Measurements from ENCODE around the gene MARCHF3. TPM values are rescaled to one million over a fixed set of nuclear protein-coding genes. Genes with fewer than 3 reads are reported as not detected.

Gene MARCHF3
- total and polyA plus RNA-seq, 10 of the 15 experiments (the other 5 are each of a cell fraction or from before 2014, with no cell fraction given), result 3.6 to 24.1 (median 11.3) TPM

DNA sequence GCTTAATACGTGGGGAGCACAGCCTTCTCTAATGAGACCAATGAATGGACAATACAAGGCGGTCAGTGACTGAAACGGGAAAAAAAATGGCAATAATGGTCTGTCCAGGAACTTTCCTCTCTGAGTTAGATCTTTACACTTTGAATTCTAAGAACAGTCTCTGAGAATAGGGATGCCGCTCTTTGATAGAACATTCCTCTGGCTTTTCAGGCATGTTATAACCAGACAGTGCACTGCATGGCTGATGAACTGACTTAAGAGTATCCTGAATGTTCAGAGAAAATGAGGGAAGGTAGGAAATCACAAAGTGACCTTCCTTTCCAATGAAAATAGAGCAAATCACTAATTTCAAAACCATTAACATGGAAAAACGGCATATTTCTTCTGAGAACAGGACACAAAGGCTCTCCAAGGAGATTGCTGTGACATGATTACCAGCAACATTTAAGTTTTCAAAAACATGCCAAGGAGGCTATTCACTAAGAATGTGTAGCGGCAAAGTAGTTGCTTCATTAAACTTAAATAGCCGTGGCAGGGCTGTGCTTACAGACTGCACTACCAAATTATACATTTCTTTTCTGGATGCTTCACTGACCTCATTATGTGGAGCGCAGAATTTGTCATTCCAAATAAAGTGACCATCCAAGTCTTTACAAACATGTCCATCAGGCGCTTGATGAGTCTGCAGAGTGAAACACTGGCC is 105.9 kb downstream of the MARCHF3 start:
- POLR2A ChIA-PET, result no interaction called here
- FAIRE-seq (no peak), DNase-seq (ENCODE audit: low read depth, low spot score) (no peak), ATAC-seq (no peak)
- RAD21 ChIA-PET (ENCODE audit: unreplicated experiment), result no interaction called here
- H3K4me3 ChIP-seq, result no peak overlapping the region
- H4K20me1 ChIP-seq (ENCODE audit: control insufficient read depth, insufficient read depth), result no peaks in the 10 kb centered on the region
- CTCF ChIA-PET, result no interaction called here
- H3K79me2 ChIP-seq (ENCODE audit: control insufficient read depth, insufficient read depth, low read length), result no peaks in the 10 kb centered on the region
- H2AFZ ChIP-seq (ENCODE audit: control insufficient read depth, low read depth, low read length), result no peak overlapping the region
- H3K4me2 ChIP-seq (ENCODE audit: control insufficient read depth, insufficient read depth), result no peak overlapping the region
- H3K27ac ChIP-seq (ENCODE audit: control insufficient read depth, insufficient read depth), result no peak overlapping the region
- in situ Hi-C loops (cut with MboI), result no loop called here
- H3K9me3 ChIP-seq (replicated peaks; ENCODE audit: control insufficient read depth, insufficient read depth, low read length), result no peaks in the 10 kb centered on the region
- intact Hi-C loops (cut with micrococcal nuclease; ENCODE audit: unreplicated experiment), result no loop called here
- TF ChIP-seq TCF12 (IDR thresholded peaks at IDR 0.05; ENCODE audit: low read depth, low read length), result no peak
- no peak for TF ChIP-seq ZNF207 (IDR thresholded peaks at IDR 0.05; ENCODE audit: borderline replicate concordance)
- TF ChIP-seq, protein P1, sequence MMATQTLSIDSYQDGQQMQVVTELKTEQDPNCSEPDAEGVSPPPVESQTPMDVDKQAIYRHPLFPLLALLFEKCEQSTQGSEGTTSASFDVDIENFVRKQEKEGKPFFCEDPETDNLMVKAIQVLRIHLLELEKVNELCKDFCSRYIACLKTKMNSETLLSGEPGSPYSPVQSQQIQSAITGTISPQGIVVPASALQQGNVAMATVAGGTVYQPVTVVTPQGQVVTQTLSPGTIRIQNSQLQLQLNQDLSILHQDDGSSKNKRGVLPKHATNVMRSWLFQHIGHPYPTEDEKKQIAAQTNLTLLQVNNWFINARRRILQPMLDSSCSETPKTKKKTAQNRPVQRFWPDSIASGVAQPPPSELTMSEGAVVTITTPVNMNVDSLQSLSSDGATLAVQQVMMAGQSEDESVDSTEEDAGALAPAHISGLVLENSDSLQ (IDR thresholded peaks at IDR 0.05), result no peak
- no peak for TF ChIP-seq NFIC (IDR thresholded peaks at IDR 0.05; ENCODE audit: low read depth, low read length)
- TF ChIP-seq, protein P2, sequence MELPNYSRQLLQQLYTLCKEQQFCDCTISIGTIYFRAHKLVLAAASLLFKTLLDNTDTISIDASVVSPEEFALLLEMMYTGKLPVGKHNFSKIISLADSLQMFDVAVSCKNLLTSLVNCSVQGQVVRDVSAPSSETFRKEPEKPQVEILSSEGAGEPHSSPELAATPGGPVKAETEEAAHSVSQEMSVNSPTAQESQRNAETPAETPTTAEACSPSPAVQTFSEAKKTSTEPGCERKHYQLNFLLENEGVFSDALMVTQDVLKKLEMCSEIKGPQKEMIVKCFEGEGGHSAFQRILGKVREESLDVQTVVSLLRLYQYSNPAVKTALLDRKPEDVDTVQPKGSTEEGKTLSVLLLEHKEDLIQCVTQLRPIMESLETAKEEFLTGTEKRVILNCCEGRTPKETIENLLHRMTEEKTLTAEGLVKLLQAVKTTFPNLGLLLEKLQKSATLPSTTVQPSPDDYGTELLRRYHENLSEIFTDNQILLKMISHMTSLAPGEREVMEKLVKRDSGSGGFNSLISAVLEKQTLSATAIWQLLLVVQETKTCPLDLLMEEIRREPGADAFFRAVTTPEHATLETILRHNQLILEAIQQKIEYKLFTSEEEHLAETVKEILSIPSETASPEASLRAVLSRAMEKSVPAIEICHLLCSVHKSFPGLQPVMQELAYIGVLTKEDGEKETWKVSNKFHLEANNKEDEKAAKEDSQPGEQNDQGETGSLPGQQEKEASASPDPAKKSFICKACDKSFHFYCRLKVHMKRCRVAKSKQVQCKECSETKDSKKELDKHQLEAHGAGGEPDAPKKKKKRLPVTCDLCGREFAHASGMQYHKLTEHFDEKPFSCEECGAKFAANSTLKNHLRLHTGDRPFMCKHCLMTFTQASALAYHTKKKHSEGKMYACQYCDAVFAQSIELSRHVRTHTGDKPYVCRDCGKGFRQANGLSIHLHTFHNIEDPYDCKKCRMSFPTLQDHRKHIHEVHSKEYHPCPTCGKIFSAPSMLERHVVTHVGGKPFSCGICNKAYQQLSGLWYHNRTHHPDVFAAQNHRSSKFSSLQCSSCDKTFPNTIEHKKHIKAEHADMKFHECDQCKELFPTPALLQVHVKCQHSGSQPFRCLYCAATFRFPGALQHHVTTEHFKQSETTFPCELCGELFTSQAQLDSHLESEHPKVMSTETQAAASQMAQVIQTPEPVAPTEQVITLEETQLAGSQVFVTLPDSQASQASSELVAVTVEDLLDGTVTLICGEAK (IDR thresholded peaks at IDR 0.05; ENCODE audit: borderline replicate concordance), result no peak
- TF ChIP-seq HDAC2 (IDR thresholded peaks at IDR 0.05), result no peak
- H3K9ac ChIP-seq (ENCODE audit: control insufficient read depth, insufficient read depth, low read length), result no peak overlapping the region
- 88% methylated on average over 9 of the region's 9 CpGs for whole genome bisulfite sequencing (ENCODE audit: insufficient coverage, insufficient replicate concordance, low lambda C conversion rate, missing lambda C conversion rate)
- no peaks in the 10 kb centered on the region; a peak in 1 of 4 replicates for H3K36me3 ChIP-seq (ENCODE audit: control insufficient read depth in 2 of 2, insufficient read depth in 2 of 2, low read length in 1 of 2)
- BruUV-seq (replicated peaks), result no TSS peak
- no peaks in the 10 kb centered on the region for H3K4me1 ChIP-seq (ENCODE audit: control insufficient read depth, insufficient read depth, low read length)
- SMC1A ChIA-PET (ENCODE audit: uncharacterized antibody, unreplicated experiment), result no interaction called here
- H3K27me3 ChIP-seq (replicated peaks in 1 of 2; ENCODE audit: control insufficient read depth in 2 of 2, insufficient read depth in 2 of 2, low read length in 1 of 2), result no peaks in the 10 kb centered on the region

All from GM12878 (cell line).